HG03378 (cell line): ENCODE measurements around the gene ULBP2.

ENCODE experiments used
- ATAC-seq: cut with Tn5 transposase; IDR thresholded peaks from one replicate; pipeline ENCODE4 v1.9.1; 2021; ENCODE audit warnings: mild to moderate bottlenecking, moderate library complexity; ENCODE audit not compliant: unreplicated experiment

The ULBP2 gene

GRCh38 chr6:149941583-149942460 is at the start of gene ULBP2:
Gene ULBP2, plus strand, starts transcription at chr6:149942014. Its CDS starts 59 bp downstream, at chr6:149942073.
- peak; percentile 38 for ATAC-seq

DNA sequence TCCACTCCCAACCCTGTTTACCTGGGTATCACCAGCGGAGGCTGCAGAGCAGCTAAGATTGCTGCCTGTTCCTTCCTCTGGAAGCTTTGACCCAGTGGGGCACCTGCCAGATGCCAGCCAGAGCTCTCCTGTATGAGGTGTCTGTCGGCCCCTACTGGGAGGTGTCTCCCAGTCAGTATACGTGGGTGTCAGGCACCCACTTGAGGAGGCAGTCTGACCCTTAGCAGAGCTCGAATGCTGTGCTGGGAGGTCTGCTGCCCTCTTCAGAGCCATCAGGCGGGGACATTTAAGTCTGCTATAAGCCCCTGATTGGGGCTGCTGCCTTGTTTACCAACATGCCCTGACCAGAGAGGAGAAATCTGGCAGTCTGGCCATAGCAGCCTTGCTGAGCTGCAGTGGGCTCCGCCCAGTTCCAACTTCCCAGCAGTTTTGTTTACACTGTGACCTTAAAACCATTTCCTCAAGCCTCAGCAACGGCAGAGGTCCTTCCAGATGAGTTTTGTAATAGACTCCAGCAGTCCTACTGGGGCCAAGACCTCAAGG is 46.7 kb upstream of the ULBP2 start:
- no peak for ATAC-seq

GRCh38 chr6:149895833-149896271 is 46.0 kb upstream of the ULBP2 start:
- ATAC-seq = no peak

GRCh38 chr6:149896491-149896890 is 45.3 kb upstream of the ULBP2 start:
- no peak for ATAC-seq

DNA sequence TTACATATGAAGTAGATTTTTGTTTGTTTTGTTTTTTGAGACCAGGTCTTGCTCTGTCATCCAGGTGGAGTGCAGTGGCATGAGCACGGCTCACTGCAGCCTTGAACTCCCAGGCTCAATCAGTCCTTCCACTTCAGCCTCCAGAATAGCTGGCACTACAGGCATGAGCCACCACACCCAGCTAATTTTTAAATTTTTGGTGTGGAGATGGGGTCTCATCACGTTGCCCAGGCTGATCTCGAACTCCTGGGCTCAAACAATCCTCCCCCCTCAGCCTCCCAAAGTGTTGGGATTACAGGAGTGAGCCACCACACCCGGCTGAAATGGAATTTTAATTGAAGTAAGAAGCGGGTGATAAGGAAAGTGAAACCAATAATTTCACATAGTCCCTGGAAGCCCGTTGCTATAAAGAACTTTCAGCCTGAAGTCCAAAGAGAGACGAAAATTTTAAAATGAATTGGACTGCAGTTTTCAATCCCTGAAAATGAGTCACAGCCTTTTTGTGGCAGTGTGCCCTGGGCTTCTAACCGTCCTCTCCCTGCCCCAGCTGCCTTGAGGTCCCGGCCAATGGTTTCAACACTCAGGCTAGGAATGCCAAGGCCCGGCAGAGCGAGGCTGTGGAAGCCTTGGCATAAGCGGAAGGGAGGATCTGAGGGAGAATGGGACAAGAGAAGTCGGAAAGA is 44.7 kb upstream of the ULBP2 start:
- ATAC-seq = no peak

DNA sequence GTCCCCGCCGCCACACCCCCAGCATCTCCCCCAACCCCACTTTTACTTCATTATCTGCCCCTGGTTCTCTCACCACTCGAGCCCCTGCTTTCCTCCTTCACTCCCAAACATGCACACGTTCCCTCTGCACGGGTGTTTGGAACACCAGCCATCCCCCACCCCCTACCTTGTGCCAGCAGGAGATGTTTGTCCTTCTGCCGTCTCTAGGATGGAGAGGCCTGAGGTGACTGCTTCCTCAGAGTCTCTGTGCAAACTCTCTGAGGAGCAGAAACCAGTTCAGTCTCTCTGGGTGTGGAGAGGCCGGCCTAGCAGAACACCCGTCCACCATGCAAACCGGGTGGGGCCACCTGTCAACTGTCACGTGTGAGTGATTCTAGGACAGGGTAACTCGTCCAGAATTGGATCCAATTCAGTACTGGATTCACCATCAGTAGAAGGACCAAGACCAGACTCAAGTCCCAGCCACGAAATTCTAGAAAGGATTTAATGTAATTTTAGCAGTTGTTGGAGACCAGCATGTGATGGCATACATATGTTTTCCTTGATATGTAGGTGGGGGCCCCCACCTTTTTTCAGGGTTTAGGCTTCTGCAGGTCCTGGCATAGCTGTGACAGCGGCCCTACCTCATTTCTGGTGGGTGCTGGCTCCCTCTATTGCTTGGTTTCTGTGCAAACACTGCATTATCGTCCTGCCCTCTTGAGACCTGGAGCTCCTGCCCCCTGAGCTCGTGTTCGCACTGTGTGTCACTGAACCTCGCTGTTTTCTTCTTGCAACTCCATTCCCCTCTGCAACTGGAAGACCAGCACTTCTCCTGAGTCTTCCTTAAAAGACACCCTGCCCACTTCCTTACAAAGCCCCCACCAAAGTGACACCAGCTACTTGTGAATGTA is 43.7 kb upstream of the ULBP2 start, which contains the start of gene RAET1E:
TSS of gene RAET1E (minus strand) at position 259 of the 890 bp plus-strand sequence. CDS start 7,212 bp downstream, outside the sequence.
- ATAC-seq = no peak

DNA sequence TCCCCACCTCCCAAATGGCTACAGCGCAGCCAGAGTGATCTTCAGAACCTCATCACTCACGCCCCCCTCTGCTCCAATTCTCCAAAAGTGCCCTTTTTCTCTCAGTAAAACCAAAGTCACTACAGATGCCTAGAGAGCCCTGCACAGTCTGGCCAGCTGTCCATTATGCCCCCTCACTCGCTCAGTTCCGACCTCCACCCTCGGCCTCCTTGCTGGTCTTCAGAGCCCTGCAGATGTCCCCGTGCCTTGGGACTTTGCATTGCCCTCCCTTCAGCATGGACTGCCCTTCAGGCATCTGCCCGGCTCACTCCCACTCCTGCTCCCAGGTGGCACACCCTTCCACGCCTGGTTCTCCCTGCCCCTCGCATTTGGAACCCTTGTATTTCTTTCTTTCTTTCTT is 42.8 kb upstream of the ULBP2 start:
- ATAC-seq = no peak

GRCh38 chr6:149899486-149899885 is 42.3 kb upstream of the ULBP2 start:
- no peak for ATAC-seq

GRCh38 chr6:149899926-149900619 is 41.7 kb upstream of the ULBP2 start:
- no peak for ATAC-seq

- ATAC-seq = no peak
Observed at GRCh38 chr6:149900620-149901443, 41.0 kb upstream of the ULBP2 start.

GRCh38 chr6:149901444-149902140 is 40.2 kb upstream of the ULBP2 start:
- no peak for ATAC-seq

DNA sequence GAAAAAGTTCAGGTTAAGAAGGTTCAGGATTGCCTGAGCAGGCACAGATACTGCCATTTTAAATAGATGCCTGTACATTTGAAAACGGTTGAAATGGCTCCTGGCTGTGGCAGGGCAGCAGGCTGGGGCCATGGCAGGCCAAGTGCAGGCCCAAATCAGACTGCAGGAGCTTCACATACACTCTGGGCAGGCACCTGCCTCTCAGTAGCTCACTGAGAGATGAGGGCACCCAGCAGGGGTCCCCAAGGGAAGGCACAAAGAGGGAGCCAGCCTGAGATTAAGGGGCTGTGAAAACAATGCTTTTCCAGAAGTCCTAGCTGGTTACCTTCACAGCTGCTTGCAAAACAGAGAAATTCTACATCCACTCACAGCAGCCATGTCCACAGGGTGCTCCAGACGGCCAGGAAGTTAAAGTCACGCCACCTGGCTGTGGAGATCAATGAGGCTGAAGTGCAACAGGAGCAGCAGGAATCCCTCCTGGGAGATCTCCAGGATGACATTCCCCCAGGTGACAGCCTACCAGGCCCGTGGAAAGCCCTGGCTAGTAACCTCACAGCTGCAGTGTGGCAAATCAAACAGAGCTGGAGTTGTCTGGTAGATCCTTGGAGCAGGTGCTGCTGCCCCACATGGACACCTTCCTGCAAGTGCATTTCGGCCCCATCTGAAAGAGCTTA is 37.7 kb upstream of the ULBP2 start:
- ATAC-seq = no peak

GRCh38 chr6:149904661-149905370 is 37.0 kb upstream of the ULBP2 start:
- ATAC-seq = no peak

DNA sequence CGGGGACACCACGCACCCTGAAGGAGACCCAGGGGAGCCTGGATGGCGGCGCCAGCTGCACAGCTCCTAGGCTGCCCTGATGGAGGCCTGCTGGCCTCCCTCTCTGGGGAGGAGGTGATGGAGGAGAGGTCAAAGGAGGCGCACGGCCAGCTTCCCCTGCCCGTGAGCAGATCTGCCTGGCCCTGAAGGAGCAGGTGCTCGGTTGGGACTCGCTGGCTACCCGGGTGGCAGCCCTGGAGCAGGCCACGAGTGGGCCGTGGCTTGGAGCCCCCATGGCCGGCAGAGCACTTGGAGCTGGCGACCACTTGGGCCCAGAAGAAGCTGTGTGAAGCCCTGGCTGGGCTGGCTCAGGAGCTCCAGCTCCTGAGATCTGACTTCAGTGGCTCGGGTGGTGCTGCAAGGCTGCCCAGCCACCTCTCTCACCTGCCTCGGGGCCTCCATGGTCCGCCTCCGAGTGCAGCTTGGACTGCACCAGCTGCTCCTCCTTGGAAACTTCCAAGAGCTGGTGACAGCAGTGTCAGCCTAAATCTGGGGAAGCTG is 36.4 kb upstream of the ULBP2 start:
- ATAC-seq = no peak

DNA sequence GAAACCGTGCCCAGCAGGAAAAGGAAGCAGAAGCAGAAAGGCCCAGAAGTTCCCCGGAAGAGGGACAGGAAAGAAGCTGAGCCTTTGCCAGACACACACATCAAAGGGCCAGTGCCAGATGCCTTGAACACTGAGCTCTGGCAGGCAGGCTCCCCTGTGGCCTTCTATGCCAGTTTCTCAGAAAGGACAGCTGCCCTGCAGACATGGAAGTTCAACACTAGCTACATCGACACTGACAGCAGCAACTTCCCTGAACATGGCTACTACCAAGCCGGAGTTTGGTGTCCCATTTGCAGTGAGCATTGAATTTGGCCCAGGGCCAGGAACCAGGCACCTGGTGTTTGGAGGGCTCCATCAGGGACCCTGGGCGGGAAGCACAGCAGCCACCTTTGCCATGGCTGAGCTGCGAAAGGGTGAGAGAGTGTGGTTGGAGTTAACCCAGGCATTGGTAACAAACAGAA is 35.9 kb upstream of the ULBP2 start:
- ATAC-seq = no peak

- ATAC-seq = no peak
Observed at GRCh38 chr6:149906405-149906804, 35.4 kb upstream of the ULBP2 start.

DNA sequence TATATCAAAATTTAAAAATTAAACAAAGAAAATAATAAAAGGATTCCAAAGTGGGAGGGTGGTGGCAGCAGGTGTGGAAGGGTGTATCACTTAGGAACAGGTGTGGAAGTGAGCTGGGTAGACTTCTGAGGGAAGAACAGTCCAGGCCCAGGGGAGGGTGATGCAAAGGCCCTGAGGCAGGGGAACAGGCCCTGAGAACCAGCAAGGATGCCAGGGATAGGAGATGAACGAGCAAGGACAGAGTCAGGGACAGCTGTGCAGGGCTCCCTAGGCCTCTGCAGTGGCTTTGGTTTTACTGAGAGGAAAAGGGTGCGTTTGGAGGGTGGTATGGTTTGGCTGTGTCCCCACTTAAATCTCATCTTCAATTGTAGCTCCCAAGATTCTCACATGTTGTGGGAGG is 34.5 kb upstream of the ULBP2 start:
- ATAC-seq = no peak
